Left cardiac atrium (tissue), 4 donors: ENCODE results near the gene CEACAM20. TPM values are rescaled to one million over a fixed set of nuclear protein-coding genes. Genes with fewer than 3 reads are reported as not detected.
A peak's percentile ranks its signal among the peaks of the same experiment; 100 is the strongest.
"Not testable (repeated sequence)": the region's sequence is repeated elsewhere in the genome, so short reads cannot be mapped to it uniquely, and the experiment has no call there.

Source experiments
- ATAC-seq, 2 donors: fragments of 200-7000 bp; cut with Tn5 transposase; one replicate each; pipeline ENCODE4 v1.9.1; 2020; ENCODE audit warnings: mild to moderate bottlenecking in 2 of 2, moderate library complexity in 2 of 2
- DNase-seq: peaks from one replicate; pipeline ENCODE4 v3.0.0-alpha.2; 2020
- intact Hi-C, 2 donors: fragments of 100-400 bp; cut with DNase I; formaldehyde crosslinking; loops; one replicate each; pipeline versions ENCODE4 v1.14.1 to v1.15.1; 2022 to 2023
- long read RNA-seq: library from polyadenylated mRNA; unstranded; transcript quantifications from one replicate; pipeline ENCODE4 v2.0.0, GENCODE V29; 2021
- total RNA-seq, 2 donors: library from RNA; stranded (reverse); fragmentation: NEBNext Ultra II Directional; extraction: Animal tissue kit (Norgen Biotek cat#: 25700); gene quantifications; one replicate each; pipeline ENCODE4 v1.2.1, GENCODE V29; 2021
- donor health status: DM: no; HTN: yes; CAD: no.
- donor health status: DM: no; HTN: yes; CAD: no; lungs with severe emphysema.
- donor health status: DM: yes; HTN: yes; CAD: no.
- donor health status: Dilated cardiomyopathy.

CEACAM20 gene
- not detected for total RNA-seq
- long read RNA-seq: 0 reads

DNA sequence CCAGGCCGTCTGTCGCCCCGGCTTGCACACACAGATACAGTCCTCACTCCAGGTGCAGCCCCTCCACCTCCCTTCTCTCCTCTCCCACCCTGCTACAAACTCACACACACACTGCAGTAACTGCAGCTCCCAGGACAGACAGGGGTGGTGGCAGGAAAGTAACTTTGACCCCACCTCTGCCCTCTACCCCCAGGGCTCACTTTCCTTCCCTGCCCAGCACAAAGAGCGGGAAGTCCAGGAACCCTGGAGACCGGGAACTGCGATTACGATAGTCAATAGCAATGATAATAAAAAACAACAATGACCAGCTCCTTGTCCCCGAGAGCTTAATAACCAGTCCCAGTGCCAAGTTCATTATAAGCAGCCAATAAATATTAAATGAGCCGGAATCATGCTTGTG lies at the start of gene CEACAM20:
Gene CEACAM20, minus strand, starts transcription at position 140 of the 400 bp plus-strand sequence. CDS start 166 bp downstream, outside the sequence.
- intact Hi-C loops: no loop called here
- ATAC-seq (no peak), DNase-seq (no peak)

DNA sequence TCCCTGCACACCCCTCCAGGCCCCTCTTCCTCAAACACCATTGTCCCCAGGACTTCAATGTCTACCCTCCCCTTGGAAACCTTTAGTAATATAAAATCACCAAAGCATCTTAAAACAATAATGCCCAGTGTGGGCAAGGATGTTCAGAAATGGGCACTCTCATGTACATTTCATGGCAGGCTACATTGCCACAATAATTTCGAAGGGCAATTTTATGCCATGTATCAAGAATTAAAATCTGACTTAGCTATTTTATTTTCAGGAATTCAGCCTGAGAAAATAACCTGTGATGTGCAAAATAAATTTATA lies 48.0 kb upstream of the CEACAM20 start:
- intact Hi-C loops: no loop called here
- DNase-seq (no peak), ATAC-seq (no peak)

DNA sequence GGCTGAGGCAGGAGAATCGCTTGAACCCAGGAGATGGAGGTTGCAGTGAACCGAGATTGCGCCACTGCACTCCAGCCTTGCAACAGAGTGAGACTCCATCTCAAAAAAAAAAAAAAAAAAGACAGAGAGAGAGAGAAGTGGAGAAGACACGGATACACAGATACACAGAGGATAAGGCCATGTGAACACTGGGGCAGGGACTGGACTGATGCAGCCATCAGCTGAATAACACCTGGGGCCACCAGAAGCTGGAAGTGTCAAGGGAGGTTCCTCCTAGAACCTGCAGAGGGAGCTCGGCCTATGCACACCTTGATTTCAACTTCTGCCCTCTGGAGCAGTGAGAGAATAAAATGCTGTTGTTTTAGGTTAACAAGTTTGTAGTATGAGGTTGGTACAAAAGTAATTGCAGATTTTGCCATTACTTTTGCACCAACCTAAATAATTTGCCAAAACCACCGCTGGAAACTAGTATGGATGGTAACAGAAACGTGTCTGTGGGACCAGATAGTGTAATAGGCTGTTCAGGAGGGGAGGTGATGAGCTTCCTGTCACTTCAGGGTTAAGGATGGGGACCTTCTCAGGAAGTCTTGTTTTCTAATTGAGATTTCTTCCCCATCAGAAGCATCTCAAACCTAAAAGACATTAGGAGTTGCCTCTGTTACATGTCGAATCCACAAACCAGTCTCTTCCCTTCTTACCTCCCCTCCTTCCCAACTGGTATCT lies 47.5 kb upstream of the CEACAM20 start:
- ATAC-seq: peak; percentile 27 to 83

DNA sequence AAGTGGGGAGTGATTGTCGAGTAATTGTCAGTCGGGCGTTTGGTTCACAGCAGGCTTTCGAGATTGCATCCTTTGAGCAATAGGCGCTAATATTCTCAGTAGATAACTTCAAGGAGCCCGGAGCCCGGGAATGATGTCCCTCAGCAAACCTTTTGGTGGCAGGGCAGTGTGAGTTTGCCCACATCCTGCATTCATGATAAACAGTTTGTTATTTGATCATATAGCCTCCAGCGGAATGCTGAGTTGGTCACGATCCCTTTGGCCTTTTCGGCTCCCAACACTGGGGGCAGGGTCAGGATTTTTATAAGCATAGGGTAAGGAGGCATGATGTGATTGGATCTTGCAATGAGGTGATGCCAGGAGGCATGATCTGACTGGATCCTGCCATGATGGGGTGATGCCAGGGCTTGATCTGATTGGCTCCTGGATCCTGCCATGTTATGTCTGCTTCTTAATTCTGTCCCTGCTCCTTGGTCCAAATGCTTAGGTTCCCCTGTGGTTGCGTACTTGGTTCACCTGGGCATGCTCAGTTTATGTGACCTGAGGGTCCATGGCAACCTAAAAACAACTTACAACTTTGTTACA lies 45.7 kb upstream of the CEACAM20 start:
- intact Hi-C loops: no loop called here
- ATAC-seq: no peak
- DNase-seq: no peak

More for the DNA sequence above, 47.5 kb upstream of the CEACAM20 start:
- intact Hi-C loops: no loop called here
- DNase-seq: no peak

DNA sequence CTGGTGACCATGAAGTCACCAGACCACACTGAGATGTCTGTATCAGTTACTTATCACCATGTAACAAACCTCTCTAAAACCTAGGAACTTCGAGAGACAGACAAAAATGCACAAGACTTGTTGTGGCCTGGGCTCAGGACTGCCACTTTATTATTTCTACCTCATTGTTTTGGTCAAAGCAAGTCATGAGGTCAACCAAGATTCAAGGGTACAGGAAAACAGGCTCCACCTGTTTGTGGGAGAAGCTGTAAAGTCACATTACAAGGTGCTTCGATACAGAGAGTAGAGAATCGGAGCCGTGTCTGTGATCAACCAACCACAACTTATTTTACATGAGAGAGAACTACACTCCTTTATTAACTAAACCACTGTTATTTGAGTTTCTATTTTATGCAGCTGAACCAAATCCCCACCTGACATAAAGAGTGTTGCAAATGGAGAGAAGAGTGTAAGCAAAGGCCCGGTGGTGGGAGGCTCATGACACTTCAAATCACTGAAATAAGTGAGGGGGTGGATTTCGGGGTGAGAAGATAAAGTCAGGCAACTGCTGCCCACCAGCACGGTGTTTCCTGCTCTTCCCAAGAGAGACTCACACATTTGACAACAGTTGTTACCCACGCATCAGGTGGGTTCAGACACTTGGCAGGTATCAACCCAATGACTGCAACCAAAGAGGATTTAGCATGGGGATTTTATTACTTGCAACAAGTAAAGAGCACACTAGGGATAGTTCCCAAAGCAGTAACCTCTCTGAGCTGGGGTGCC lies 44.9 kb upstream of the CEACAM20 start:
- intact Hi-C loops: loop anchor here in 1 of 2 donors (5.0 kb wide), 1 partner anchor 83 kb away; no protein-coding TSS in a partner anchor
- ATAC-seq (no peak), DNase-seq (no peak)

DNA sequence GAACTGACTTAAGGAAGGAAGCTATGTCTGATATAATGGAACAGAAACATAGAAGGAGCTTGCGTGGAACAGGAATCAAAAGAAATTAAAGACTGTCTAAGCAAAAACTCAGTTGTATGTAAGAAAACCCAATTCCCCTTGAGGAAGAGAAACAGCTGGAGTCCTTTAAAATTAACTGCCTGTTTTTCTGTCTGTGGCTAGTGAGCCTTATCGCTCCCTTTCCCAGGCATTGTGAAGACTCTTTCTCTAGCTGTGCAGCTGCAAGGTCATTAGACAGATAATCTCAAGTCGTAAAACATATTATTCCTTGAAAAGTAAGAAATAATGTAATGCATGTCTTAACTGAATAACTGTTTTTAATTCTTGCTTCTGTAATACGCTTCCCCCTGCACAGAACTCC lies 44.2 kb upstream of the CEACAM20 start:
- intact Hi-C loops: loop anchor here in 1 of 2 donors (5.0 kb wide), 1 partner anchor 84 kb away; no protein-coding TSS in a partner anchor
- ATAC-seq: no peak

DNA sequence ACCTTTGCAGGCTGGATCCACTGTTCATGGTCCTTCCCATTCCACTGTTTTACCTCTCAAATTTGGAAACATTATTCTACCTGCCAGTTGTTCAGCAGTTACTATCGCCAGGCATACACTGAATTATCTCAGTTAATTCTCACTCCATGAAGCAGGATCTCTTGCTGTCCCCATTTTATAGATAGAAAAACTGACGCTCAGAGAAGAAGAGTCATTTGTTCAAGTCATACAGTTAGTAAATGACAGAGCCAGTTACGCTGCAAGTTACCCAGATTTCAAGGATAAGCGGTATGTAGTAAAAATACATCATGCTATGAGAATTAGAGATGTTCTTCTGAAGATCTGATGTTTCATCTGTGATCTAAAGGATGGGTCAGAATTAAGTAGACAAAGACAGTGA lies 43.7 kb upstream of the CEACAM20 start:
- no peak for ATAC-seq
- DNase-seq: no peak
- intact Hi-C loops: loop anchor here in 1 of 2 donors (5.0 kb wide), 1 partner anchor 84 kb away; no protein-coding TSS in a partner anchor

More for the DNA sequence above, 44.2 kb upstream of the CEACAM20 start:
- no peak for DNase-seq

DNA sequence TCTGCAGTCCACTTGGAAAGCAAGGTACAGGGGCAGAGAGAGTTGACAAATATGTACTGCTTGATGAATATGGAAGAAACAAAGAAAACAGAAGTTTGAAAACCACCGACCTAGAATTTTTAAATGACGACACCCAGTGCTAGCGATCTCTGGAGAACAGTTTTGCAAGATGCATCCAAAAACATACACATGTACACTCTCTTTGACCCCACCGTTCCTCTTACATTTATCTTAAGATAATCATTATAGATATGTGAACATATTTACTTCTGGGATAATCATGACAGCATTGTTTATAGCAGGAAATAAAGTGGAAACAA lies 43.1 kb upstream of the CEACAM20 start:
- intact Hi-C loops: loop anchor here in 1 of 2 donors (5.0 kb wide), 1 partner anchor 85 kb away; no protein-coding TSS in a partner anchor
- no peak for ATAC-seq
- no peak for DNase-seq

DNA sequence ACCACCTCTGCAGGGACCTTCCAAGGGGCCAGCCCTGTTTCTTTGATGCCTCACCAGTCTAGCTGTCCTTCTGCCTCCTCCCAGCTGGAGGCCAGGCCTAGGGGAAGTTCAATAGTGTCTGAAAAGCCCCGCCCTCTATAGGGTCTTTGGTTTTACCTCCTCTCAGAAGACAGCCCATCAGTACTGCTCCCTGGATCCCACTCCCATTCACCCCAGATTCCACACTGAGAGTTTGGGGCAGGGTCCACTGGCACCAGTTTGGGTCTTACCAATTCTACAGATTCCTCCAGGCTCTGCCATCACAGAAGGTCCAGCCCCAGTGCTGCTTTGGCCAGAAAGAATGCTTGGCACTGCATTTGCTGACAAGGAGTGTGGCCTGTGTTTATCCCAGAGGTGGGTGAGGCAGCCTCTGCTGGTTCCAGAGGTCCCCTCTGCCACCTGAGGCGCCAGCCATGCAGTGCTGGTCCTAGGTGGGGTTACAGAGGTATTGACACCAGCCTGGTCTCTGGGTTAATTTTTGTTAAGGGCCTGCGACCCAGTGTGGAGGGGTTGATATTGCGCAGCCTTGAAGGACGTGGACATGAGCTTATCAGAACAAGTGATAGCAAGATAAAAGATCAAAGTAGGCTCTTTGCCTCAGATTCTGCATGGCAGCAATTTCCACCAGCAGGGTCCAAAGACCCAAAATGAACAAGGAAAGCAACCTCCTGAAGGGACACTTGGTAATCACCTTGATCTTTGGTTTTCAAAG lies 42.5 kb upstream of the CEACAM20 start:
- intact Hi-C loops: loop anchor here (1.0 to 5.0 kb wide), 2 partner anchors 85 kb away; no protein-coding TSS in a partner anchor
- ATAC-seq (no peak), DNase-seq (no peak)

DNA sequence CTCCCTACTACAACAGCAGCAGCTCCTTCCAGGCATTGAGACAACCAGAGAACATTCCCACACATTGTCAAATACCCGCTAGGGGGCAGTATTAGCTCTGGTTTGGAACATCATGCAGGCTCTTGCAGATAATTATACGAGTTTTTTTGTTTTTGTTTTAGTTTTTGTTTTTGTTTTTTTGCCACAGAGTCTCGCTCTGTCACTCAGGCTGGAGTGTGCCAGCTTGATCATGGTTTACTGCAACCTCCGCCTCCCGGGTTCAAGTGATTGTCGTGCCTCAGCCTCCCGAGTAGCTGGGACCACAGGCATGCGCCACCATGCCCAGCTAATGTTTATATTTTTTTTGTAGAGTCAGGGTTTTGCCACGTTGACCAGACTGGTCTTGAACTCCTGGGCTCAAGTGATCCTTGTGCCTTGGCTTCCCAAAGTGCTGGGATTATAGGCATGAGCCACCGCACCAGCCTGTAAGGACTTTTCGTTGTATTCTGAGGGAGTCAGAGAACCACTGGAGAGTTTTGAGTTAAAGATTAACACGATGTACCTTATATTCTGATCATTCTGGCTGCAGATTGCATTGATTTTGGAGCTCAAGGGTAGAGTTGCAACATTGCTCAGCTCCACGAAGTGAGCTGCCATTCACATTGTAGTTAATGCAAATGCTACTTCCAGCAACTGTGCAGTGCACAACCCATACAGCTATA lies 41.7 kb upstream of the CEACAM20 start:
- intact Hi-C loops: loop anchor here (1.0 to 5.0 kb wide), 2 partner anchors 86 kb away; no protein-coding TSS in a partner anchor
- ATAC-seq: peak; percentile 84
- peak; percentile 49 for DNase-seq

DNA sequence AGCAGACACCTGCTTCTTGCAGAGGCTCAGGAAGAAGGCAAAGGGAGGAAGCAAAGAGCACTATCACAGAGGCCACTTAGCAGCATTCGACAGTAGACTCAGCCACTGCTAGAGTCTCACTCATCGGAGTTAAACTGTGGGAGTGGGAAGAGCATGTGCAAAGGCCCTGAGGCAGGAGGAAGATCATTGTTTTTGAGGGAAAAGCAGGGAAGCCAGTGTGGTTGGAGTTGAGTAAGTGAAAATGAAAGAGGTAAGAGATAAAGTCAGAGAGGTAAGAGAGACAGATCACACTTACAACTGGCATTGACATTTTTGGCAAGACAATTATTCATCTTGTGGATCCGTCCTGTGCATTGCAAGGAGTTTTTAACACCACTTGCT lies 41.1 kb upstream of the CEACAM20 start:
- DNase-seq: no peak
- intact Hi-C loops: loop anchor here in 1 of 2 donors (5.0 kb wide), 1 partner anchor 87 kb away; no protein-coding TSS in a partner anchor
- no peak for ATAC-seq

DNA sequence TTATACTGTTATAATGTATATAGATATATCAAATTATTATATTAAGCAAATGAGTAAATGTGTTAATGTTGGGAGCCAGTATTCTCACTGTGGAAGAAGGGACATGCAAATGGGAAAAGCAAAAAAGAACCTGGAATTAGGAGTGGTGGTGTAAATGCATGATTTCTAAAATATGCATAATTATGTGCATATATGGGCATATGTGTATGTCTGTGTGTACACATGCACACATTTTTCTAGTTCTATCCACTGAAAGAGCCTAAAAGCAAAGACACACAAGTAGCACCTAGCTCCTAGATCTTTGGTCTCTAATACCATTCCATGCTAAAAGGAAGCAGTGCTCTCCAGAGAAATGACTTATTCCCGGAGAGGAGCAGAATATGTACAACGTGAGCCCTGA lies 38.3 kb upstream of the CEACAM20 start:
- no peak for DNase-seq
- intact Hi-C loops: no loop called here
- ATAC-seq: no peak

DNA sequence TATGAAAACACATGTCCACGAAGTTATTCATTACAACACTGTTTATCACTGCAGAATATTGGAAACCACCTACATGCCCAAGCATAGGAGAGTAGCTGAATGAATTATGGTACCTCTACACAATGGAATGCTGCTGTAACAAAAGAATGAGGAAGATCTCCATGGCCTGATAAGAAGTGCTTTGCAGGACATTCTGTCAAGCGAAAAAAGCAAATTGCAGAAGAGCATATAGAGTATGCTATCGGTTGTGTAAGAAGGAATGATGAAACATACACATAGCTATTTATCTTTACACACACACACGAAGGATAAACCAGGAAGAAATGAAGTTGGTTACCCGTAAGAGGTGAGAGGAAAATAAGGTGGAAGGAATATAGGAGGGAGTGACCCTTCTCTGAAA lies 37.5 kb upstream of the CEACAM20 start:
- intact Hi-C loops: no loop called here
- no peak for DNase-seq

DNA sequence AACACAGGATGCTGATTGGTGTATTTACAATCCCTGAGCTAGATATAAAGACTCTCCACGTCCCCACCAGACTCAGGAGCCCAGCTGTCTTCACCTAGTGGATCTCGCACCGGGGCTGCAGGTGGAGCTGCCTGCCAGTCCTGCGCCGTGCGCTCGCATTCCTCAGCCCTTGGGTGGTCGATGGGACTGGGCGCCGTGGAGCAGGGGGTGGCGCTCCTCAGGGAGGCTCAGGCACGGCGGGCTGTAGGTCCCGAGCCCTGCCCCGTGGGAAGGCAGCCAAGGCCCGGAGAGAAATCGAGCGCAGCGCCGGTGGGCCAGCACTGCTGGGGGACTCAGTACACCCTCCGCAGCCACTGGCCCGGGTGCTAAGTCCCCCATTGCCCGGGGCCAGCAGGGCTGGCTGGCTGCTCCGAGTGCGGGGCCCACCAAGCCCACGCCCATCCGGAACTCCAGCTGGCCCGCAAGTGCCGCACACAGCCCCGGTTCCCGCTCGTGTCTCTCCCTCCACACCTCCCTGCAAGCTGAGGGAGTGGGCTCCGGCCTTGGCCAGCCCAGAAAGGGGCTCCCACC lies 33.7 kb upstream of the CEACAM20 start:
- intact Hi-C loops, DNase-seq, ATAC-seq: not testable (repeated sequence)

More for the DNA sequence above, 37.5 kb upstream of the CEACAM20 start:
- no peak for ATAC-seq

DNA sequence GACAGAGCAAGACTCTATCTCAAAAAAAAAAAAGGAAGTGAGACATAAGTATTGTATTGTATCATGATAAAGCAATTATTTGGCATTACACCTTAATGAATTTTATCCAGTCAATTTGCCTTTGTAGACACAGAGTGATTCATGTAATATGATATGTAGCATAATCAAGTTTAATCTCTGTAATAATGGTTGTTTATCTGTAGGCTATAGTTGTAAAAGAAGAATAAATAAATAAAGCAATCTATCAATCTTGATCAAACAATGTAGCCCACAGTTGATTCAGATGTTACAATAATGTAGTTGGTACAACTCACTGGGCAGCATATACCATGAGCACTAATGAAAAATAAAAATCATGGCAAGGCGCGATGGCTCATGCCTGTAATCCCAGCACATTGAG lies 28.5 kb upstream of the CEACAM20 start:
- intact Hi-C loops: no loop called here
- ATAC-seq (no peak), DNase-seq (no peak)

DNA sequence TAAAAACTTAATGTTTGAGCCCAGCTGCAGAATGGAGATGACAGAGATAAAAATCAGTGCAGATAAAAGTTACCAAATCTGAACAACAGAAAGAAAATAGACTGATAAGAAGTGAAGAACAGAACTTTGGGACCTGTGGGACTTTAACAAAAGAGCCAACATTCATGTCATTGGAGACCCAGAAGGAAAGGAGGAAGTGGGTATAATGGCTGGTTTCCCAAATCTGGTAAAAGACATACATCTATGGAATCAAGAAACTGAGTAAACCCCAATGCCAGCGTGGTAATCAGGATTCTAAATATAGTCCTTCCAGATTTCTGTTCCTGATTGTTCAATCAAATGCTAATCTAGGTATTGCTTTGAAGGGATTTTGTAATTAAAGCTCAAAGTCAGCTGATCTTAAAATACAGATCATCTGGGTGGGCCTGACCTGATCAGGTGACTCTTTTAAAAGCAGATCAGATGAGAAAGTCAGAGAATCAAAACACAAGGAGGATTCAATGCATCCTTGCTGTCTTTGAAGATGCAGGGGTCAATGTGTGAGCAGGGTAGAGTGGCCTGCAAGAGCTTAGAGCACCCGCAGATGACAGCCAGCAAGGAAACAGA lies 25.3 kb upstream of the CEACAM20 start:
- DNase-seq (no peak), ATAC-seq (no peak)
- intact Hi-C loops: no loop called here

DNA sequence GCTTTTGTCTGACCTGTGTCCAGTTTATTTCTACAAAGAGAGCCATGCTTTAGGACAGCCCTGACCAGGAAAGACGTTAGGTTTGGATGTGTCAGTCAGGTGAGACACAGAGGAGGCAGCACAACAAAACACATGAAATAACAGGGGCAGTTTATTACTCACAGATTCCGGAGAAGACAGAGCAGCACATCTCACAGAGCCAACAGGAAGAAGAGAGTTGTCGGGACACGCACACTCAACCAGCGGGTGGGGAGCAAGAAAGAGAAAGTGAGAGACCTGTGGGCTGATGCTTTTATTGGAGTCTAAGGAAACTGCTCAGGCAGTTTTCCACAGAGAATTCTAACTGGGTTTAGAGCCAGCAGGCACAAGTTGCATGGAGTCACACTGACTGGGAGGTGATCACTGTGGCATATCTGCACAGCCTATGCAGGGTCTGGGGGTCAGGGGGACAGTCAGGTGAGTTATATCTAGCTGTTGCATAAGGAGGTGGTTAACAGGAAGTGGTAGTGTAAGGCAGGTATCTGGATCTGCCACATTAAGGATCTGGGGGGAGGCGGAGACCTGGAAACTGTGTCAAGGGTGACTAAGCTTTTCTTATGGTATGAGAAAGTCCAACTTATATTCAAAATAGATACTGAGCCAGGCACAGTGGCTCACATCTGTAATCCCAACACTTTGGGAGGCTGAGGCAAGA lies 24.1 kb upstream of the CEACAM20 start:
- ATAC-seq: no peak
- no peak for DNase-seq
- intact Hi-C loops: no loop called here
